GM19035 (cell line): ENCODE measurements around the gene ZNF526.

Source experiments
- ATAC-seq: cut with Tn5 transposase; IDR thresholded peaks from one replicate; pipeline ENCODE4 v1.9.1; 2021; ENCODE audit not compliant: unreplicated experiment

ZNF526 gene

DNA sequence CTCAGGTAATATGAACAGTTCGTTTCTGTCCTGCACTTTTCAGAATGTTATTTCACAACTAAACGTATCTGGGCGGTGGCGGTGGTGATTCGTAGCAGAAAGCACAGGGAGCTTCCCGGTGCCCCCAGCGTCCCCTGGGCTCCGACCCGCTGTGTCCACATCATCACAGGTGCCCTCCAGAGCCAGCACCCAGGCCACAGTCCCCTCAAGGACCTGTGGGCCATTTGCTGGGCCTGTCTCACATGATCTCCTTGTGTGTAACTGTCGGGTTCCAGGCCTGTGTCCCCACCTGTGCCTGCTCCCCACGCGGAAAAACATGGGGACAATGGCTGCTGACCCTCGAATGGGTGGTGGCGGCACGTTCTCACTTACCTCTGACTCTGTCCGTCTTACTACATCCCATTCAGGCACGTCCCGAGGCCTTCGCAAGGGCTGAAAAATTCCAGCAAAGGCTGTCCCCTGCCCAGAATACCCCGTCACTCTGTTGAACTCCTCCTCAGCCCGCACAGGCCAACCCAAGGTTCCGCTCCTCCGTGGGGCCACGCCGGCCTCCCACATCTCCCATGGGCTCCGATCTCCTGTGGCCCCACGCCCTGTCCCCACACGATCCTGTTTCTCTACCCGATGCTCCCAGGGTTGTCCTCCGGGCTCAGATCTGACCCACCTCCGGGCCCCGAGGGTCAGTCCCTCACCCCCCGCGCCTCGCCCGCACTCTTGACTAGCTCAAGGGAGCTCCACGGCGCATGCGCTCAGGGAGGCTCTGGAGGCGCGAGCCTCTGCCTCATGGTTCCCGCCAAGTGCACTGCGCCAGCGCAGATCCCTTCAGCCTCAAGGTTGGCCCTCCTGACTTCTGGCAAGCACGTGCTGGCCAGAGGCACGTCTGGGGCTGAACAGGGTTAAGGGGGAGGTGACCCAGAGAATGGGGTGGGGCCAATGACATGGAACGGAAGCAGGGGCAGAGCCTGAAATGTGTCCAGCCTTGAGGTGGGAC is 23.8 kb upstream of the ZNF526 start:
- no peak for ATAC-seq

GRCh38 chr19:42197375-42197817 is 22.7 kb upstream of the ZNF526 start:
- ATAC-seq = no peak

GRCh38 chr19:42198676-42199439 is 21.3 kb upstream of the ZNF526 start:
- ATAC-seq = peak; percentile 50

- ATAC-seq = peak; percentile 37
Observed at GRCh38 chr19:42199440-42200115, 20.5 kb upstream of the ZNF526 start.

DNA sequence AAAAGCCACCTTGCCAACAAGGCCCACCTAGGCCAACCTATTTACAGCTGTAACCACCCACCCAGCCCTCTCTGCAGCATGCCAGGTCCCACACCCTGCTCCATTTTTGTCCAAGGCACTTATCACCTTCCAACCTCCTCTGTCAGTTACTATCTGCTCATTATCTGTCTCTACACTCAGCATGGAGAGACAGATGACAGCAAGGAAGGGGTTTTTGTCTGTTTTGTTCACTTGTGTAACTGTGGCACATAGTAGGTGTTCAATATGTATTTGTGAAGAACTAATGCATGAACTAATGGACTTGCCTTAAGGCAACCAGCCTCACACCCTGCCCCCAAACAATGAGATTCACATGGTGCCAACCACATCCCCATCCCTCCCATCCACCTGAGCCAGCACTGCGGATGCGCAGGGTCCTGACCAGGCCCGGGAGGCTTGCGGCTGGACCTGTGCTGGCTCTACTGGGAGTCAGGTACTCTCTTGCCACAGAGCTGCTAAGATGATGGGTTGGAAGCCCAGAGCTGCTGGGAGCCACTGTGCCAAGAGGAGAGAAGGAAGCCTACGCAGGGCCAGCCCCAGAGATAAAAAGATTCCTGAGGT is 19.9 kb upstream of the ZNF526 start:
- no peak for ATAC-seq

GRCh38 chr19:42201489-42202289 is 18.4 kb upstream of the ZNF526 start:
- no peak for ATAC-seq

DNA sequence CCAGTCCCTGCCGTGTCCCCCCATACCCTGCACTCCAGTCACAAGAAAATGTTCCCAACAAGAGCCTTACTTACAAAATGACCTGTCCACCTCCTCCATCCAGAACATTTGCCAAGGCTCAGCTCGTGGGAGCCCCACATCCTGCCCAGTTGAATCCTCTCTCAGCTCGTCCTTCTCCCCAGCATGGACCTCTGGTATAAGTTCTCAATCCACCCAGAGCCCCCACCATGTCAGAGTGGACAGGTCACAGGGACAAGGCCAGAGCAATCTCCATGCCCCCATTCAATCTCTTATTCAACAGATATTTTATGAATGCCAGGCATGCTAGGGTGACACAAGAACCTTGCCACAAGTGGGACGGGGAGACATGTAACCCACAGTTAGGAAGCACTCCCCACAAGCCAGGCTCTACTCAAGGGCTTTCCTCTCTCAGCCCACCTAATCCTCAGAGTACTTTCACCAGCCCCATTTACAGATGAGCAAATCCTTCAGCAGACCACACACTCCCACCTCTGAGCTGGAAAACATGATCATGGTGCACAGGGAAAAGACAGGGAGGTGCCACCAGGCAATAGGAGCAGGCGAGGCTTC is 17.7 kb upstream of the ZNF526 start:
- ATAC-seq = no peak

- no peak for ATAC-seq
Observed at GRCh38 chr19:42203700-42204099, 16.4 kb upstream of the ZNF526 start.

- ATAC-seq = no peak
Observed at GRCh38 chr19:42204664-42205063, 15.4 kb upstream of the ZNF526 start.

- ATAC-seq = no peak
Observed at GRCh38 chr19:42206871-42207755, 13.0 kb upstream of the ZNF526 start.

DNA sequence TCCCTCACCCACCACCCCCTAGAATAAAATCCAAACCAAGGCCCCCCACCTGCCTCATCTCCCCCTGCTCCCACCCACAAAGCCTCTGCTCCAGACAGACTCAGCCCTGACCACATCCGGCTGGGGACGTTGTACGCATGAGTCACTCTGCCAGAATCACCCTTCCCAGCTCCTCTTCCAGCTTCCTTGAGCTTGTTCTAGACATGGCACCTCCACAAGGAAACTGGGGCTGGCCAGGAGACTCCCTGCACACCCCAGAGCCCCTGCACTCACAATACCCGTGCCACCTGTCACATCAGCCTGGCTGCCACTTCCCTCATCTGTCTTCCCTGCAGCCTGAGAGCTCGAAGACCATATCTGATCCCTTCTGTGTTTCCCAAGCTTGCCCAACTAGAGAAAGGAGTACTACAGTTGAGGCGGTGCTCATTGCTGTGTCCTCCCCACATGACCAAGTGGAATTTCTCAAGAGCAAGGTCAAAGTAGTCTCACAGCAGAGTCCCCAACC is 12.3 kb upstream of the ZNF526 start:
- no peak for ATAC-seq

- no peak for ATAC-seq
Observed at GRCh38 chr19:42208612-42209011, 11.5 kb upstream of the ZNF526 start.

DNA sequence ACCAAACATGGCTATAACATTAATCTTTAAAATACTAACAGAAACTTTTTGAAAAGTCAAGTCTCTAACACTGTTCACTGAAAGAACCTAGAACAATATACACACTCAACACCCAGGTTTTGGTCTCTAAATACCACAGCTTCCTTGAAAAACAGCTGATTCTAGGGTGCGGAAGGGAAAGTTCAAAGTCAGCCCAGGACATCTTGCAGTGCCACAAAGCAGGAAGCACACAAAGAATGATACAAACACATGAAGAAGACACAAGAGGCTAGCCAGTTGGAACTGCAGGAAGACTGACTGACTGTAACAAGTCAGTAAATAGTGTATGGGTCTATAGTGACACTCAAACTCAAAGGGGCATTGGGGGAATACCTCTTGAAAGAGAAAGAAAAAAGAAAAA is 7.2 kb upstream of the ZNF526 start:
- ATAC-seq = no peak

DNA sequence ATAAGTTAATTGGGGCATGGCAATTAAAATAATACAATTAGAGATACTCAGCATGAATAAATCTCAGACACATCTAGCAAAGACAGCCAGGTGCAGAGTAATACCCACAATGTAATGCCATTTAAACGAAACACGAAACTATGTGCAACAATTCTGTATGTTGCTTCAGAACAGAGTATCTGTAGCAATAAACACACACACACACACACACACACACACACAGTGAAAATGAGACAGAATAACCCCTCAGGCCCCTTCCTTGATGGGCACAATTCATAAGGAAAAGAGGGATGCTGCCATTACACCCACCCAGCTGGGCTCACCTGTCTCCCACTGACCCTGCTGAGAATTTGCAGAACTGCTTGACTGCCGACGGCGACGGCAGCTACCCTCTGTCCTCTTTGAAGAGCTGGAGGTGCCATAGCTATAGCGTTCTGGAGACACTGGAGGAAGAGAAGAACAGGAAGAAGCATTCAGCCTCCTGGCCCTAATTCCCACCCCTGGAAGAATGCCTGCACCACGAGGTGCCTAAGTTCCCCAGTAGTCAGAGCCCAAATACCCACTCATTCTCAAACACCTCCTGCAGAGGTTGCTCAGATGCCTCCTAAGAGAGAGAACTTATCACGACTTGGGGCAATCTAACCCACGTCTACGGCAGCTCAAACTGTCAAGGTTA is 5.2 kb upstream of the ZNF526 start:
- no peak for ATAC-seq

DNA sequence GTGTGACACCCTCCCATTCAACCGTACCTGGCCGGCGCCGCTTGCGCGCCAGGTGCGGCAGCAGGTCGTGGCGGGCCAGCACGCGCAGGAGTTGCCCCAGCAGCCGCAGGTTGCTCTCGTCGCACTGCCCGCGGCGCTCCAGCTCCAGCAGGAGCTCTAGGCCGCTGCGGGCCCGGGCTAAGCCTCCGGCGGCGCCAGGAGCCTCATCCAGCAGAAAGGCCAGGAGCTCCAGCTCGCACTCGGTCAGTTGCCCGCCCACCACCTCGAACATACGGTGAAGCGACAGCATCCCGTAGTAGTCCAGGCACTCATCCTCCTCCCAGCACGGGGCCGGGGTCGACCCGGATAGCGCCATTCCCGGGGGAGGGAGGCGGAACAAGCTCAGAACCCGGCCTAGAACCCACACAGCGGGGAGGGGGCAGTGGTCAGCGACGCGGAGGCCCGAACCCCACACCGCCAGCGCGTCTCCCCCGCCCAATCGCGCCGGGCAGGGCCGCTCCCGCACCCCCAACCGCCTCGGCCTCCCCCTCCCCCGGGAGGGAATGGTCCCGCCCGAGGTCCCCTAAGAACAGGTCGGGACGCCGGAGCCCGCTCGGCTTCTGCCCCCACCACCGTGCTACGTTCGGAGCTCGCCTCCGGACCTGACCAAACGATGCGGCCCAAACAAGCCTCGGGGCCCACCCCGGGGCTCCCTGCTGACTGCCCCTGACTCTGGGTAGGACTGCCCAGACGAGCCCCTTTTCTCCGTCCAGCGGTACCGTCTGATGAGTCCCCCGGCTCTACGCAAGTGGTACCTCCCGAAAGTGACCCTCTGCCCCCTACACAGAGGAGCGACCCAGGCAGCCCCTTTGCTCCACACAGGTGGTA is 3.2 kb upstream of the ZNF526 start:
- peak; percentile 23 for ATAC-seq

- ATAC-seq = peak; percentile 68
Observed at GRCh38 chr19:42217520-42218437, 2.3 kb upstream of the ZNF526 start, which contains the start of gene DEDD2. Gene DEDD2, minus strand, starts transcription at chr19:42217677. Its CDS starts 670 bp downstream, at chr19:42217007.
